ENCODE results near the gene TRPM1. TPM values are rescaled to one million over a fixed set of nuclear protein-coding genes. Genes with fewer than 3 reads are reported as not detected.

TRPM1 gene
- polyA plus RNA-seq, 3 donors = 0.03 to 0.04 TPM; not detected in 1

- Histone ChIP-seq H3K36me3 (replicated peaks in 1 of 2; ENCODE audit: control insufficient read depth in 1 of 2, insufficient read depth in 2 of 2, low read length in 2 of 2) (no peaks in the 10 kb centered on the region), H4K20me1 (ENCODE audit: insufficient read depth, low read length) (no peaks in the 10 kb centered on the region), H3K27ac (ENCODE audit: low read depth in 1 of 2, low read length in 2 of 2) (no peak overlapping the region), H3K27me3 (ENCODE audit: control insufficient read depth in 2 of 2, insufficient read depth in 2 of 2, low read length in 2 of 2) (no peaks in the 10 kb centered on the region), H3K9ac (ENCODE audit: insufficient read depth, low read length, poor library complexity, severe bottlenecking) (no peak overlapping the region), H3K4me3 (replicated peaks in 1 of 3; ENCODE audit: low read depth in 2 of 3, low read length in 3 of 3) (no peak overlapping the region), H3K4me2 (replicated peaks; ENCODE audit: extremely low read depth, low read length, poor library complexity, severe bottlenecking) (no peak overlapping the region), H3K79me2 (ENCODE audit: insufficient read depth, low read length) (no peaks in the 10 kb centered on the region), H2AFZ (ENCODE audit: insufficient read depth, low read depth, low read length, poor library complexity, severe bottlenecking) (no peak overlapping the region), H3K9me3 (replicated peaks in 1 of 2; ENCODE audit: control insufficient read depth in 1 of 2, insufficient read depth in 1 of 2, low read length in 2 of 2) (no peaks in the 10 kb centered on the region), H3K4me1 (ENCODE audit: control insufficient read depth in 1 of 2, insufficient read depth in 2 of 2, low read length in 2 of 2) (no peaks in the 10 kb centered on the region)
- H3K27me3 Mint-ChIP-seq (ENCODE audit: low read depth in 3 of 3) = peaks cover 6 to 8% (median 8%) of the 10 kb centered on the region in 3 donors
- 82% methylated on average over 2 of the region's 5 CpGs for WGBS (ENCODE audit: insufficient coverage)
- H3K27ac Mint-ChIP-seq = no peak overlapping the region
- no peak for TF ChIP-seq CTCF (IDR thresholded peaks at IDR 0.05)
- peaks cover 0 to 1% (median 0%) of the 10 kb centered on the region in 7 donors for H3K9me3 Mint-ChIP-seq
- intact Hi-C loops (cut with micrococcal nuclease) = no loop called here
- H3K4me3 Mint-ChIP-seq = no peak overlapping the region
- peaks cover 5% of the 10 kb centered on the region for H3K4me1 Mint-ChIP-seq
- no peaks in the 10 kb centered on the region for H3K36me3 Mint-ChIP-seq
- no peak for DNase-seq
Observed at GRCh38 chr15:31032961-31033371, 68.6 kb downstream of the TRPM1 start.

DNA sequence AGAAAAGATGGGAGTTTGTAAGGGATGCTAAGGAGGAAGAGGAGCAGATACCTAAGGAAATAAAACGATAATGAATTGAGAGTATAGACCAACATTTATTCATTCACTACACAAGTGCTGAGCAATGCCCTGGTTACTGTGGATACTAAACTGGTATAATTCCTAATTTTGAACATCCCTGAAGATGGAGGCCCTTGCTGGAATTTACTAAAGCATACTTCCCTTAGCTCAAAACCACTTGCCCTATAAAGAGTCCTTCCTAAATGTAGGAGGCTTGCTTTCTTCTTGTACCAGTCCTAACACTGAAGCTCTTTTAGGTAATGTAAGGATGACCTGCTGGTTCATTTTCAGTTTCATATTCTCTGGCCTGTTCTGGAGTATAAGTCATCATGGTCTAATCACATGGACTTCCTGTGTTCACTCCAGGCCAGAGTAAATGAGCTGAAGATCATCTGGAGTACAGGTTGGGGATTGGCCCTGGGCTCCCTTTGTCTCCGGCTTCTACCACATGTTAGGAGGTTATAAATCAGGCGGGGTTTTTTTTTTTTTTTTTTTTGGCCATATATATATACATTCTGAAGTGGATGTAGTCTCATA, 70.0 kb downstream of the TRPM1 start:
- Histone ChIP-seq H4K20me1 (ENCODE audit: insufficient read depth, low read length) (no peaks in the 10 kb centered on the region), H3K79me2 (ENCODE audit: insufficient read depth, low read length) (no peaks in the 10 kb centered on the region), H3K27ac (ENCODE audit: low read depth in 1 of 2, low read length in 2 of 2) (no peak overlapping the region), H2AFZ (ENCODE audit: insufficient read depth, low read depth, low read length, poor library complexity, severe bottlenecking) (no peak overlapping the region), H3K9me3 (replicated peaks in 1 of 2; ENCODE audit: control insufficient read depth in 1 of 2, insufficient read depth in 1 of 2, low read length in 2 of 2) (no peaks in the 10 kb centered on the region), H3K36me3 (replicated peaks in 1 of 2; ENCODE audit: control insufficient read depth in 1 of 2, insufficient read depth in 2 of 2, low read length in 2 of 2) (no peaks in the 10 kb centered on the region), H3K27me3 (ENCODE audit: control insufficient read depth in 2 of 2, insufficient read depth in 2 of 2, low read length in 2 of 2) (no peaks in the 10 kb centered on the region), H3K4me1 (ENCODE audit: control insufficient read depth in 1 of 2, insufficient read depth in 2 of 2, low read length in 2 of 2) (no peaks in the 10 kb centered on the region), H3K9ac (ENCODE audit: insufficient read depth, low read length, poor library complexity, severe bottlenecking) (no peak overlapping the region), H3K4me2 (replicated peaks; ENCODE audit: extremely low read depth, low read length, poor library complexity, severe bottlenecking) (no peak overlapping the region), H3K4me3 (replicated peaks in 1 of 3; ENCODE audit: low read depth in 2 of 3, low read length in 3 of 3) (no peak overlapping the region)
- DNase-seq = no peak
- intact Hi-C loops (cut with micrococcal nuclease) = no loop called here
- H3K36me3 Mint-ChIP-seq = no peaks in the 10 kb centered on the region
- no peak for TF ChIP-seq CTCF (IDR thresholded peaks at IDR 0.05)
- WGBS (ENCODE audit: insufficient coverage) = no CpG with 5 or more reads among the region's 3 CpGs
- H3K4me3 Mint-ChIP-seq = no peak overlapping the region
- peaks cover 5% of the 10 kb centered on the region for H3K4me1 Mint-ChIP-seq
- H3K9me3 Mint-ChIP-seq = no peaks in the 10 kb centered on the region
- peaks cover 7 to 8% (median 8%) of the 10 kb centered on the region in 3 donors for H3K27me3 Mint-ChIP-seq (ENCODE audit: low read depth in 3 of 3)
- no peak overlapping the region for H3K27ac Mint-ChIP-seq
